ENCODE results near the gene VILL. TPM values are rescaled to one million over a fixed set of nuclear protein-coding genes. Genes with fewer than 3 reads are reported as not detected.

The VILL gene
- total RNA-seq, 1 donor from 2014 or later: 4.9 TPM

DNA sequence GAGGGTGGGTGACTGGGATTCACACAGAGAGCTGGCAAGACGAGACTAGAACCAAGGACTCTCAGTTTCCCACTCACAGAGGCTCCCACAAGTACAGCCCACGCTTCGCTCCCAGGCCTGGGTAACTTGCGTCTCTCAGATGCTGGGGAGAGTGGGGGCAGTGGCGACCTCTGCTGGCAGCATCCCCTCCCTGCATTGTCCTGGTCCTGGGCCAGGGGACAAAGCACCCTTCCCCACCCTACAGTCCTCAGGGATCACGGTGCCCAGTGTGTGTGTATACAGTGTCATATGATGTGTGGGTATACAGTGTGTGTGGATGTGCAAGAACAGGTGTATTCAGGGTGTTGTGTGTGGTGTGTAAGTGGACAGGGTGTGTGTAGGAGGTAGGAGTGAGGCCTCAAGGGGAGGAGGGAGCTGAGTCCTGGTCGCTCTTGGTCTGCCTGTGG is 12.8 kb downstream of the VILL start:
- TF ChIP-seq CTCF (conservative IDR thresholded peaks at IDR 0.05): peak; percentile 89
- no peaks in the 10 kb centered on the region for H3K36me3 Mint-ChIP-seq (ENCODE audit: low read depth)
- peak; percentile 87 for DNase-seq (ENCODE audit: low read depth, low spot score)
- no peaks in the 10 kb centered on the region for H3K9me3 Mint-ChIP-seq
- no peak overlapping the region for H3K4me3 Mint-ChIP-seq
- no peaks in the 10 kb centered on the region for H3K27me3 Mint-ChIP-seq (ENCODE audit: low read depth)
- H3K27ac Mint-ChIP-seq (ENCODE audit: unreplicated experiment): peak overlapping the region; percentile 35
- peaks cover 47% of the 10 kb centered on the region for H3K4me1 Mint-ChIP-seq

DNA sequence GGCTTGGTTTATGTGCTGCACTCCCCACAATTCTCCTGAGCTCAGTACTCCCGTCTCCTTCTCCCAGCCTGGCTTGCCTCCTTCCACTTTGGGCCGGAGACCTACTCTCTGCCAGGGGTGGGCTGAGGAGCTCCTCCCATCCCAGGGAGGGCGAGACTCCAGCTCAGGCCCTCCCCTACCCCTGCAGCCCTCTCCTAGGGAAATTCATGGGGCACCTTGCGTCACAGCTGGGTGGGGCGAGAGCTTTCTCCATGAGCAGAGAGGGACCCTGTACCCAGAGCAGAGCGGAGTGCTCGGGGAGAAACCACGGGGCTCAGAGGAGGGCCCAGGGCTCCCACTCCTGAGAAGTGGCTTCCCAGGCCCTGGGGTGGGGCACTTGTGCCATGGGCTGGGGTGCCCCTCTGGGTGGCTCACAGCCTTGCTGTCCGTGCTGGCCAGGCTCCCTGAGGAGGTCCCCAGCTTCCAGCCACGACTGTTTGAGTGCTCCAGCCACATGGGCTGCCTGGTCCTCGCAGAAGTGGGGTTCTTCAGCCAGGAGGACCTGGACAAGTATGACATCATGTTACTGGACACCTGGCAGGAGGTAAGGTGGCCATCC is 13.3 kb downstream of the VILL start:
- Mint-ChIP-seq H3K9me3 (no peaks in the 10 kb centered on the region), H3K27ac (ENCODE audit: unreplicated experiment) (no peak overlapping the region), H3K27me3 (ENCODE audit: low read depth) (no peaks in the 10 kb centered on the region), H3K36me3 (ENCODE audit: low read depth) (no peaks in the 10 kb centered on the region), H3K4me3 (no peak overlapping the region), H3K4me1 (peaks cover 43% of the 10 kb centered on the region)
- TF ChIP-seq CTCF (conservative IDR thresholded peaks at IDR 0.05): no peak
- DNase-seq (ENCODE audit: low read depth, low spot score): no peak

GRCh38 chr3:38004415-38005075 is 14.0 kb downstream of the VILL start:
- Mint-ChIP-seq H3K4me3 (peak overlapping the region; percentile 21), H3K36me3 (ENCODE audit: low read depth) (no peaks in the 10 kb centered on the region), H3K4me1 (peaks cover 38% of the 10 kb centered on the region), H3K9me3 (no peaks in the 10 kb centered on the region), H3K27me3 (ENCODE audit: low read depth) (no peaks in the 10 kb centered on the region), H3K27ac (ENCODE audit: unreplicated experiment) (peak overlapping the region; percentile 89)
- peak; percentile 73 for TF ChIP-seq CTCF (conservative IDR thresholded peaks at IDR 0.05)
- peak; percentile 68 for DNase-seq (ENCODE audit: low read depth, low spot score)

- Mint-ChIP-seq H3K4me1 (peaks cover 31% of the 10 kb centered on the region), H3K36me3 (ENCODE audit: low read depth) (no peaks in the 10 kb centered on the region), H3K4me3 (peak overlapping the region; percentile 21), H3K9me3 (no peaks in the 10 kb centered on the region), H3K27me3 (ENCODE audit: low read depth) (no peaks in the 10 kb centered on the region), H3K27ac (ENCODE audit: unreplicated experiment) (peak overlapping the region; percentile 89)
- DNase-seq (ENCODE audit: low read depth, low spot score): peak; percentile 36
- TF ChIP-seq CTCF (conservative IDR thresholded peaks at IDR 0.05): no peak
Observed at GRCh38 chr3:38005076-38006020, 14.8 kb downstream of the VILL start.

- no peaks in the 10 kb centered on the region for H3K27me3 Mint-ChIP-seq (ENCODE audit: low read depth)
- H3K9me3 Mint-ChIP-seq: no peaks in the 10 kb centered on the region
- TF ChIP-seq CTCF (conservative IDR thresholded peaks at IDR 0.05): no peak
- no peak for DNase-seq (ENCODE audit: low read depth, low spot score)
- no peak overlapping the region for H3K4me3 Mint-ChIP-seq
- H3K36me3 Mint-ChIP-seq (ENCODE audit: low read depth): no peaks in the 10 kb centered on the region
- no peak overlapping the region for H3K27ac Mint-ChIP-seq (ENCODE audit: unreplicated experiment)
- H3K4me1 Mint-ChIP-seq: peaks cover 24% of the 10 kb centered on the region
Observed at GRCh38 chr3:38006031-38006430, 15.4 kb downstream of the VILL start.
